Myocyte (in vitro differentiated cells): ENCODE results near the gene CAMK2N1. TPM values are rescaled to one million over a fixed set of nuclear protein-coding genes. Genes with fewer than 3 reads are reported as not detected.

Source experiments
- DNase-seq: peaks from one replicate; pipeline ENCODE4 v3.0.0-alpha.2; 2012; ENCODE audit warnings: low read depth
- total RNA-seq: library from RNA; depleted of rRNA; stranded (reverse); fragments of >200 nt; gene quantifications from 2 replicates; pipeline ENCODE4 v1.2.3, GENCODE V29; 2014

Gene CAMK2N1
- total RNA-seq, 1 donor from 2014 or later = 8.4 TPM

DNA sequence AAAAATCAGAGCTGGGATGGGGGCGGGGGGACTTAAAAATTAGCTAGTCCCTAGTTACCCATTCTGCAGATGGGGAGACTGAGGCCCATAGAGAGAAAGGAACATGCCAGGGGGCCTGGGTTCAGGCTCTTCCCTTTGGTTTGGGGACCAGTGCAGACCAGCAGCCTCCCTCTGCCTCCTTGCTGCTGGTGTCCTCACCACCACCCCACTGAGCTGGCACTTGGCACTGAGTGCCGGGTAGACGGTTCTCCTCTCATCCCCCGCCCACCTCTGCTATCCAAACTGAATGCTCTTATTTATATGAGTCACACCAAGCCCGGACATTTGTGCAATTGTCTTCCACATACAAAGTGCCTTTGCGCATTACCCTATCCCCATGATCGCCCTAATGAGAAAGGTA lies 39.2 kb downstream of the CAMK2N1 start:
- DNase-seq = no peak

DNA sequence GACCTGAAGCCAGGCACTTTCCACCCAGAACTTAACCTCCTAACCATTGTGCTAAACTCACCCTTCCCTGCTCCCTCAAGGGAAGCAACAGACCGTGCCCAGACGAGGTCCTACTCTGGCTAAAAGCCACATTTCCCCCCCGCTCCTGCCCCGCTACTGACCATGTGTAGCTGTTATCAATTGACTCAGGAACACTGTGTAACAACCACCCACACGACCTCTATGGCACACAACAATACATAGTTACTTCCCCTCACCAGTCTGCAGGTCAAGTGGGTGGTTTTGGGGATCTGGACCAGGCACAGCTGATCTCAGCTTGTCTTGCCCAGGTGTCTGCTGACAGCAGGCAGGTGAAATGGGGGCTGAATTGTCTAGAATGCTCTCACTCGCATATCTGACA lies 40.1 kb downstream of the CAMK2N1 start:
- DNase-seq = no peak

DNA sequence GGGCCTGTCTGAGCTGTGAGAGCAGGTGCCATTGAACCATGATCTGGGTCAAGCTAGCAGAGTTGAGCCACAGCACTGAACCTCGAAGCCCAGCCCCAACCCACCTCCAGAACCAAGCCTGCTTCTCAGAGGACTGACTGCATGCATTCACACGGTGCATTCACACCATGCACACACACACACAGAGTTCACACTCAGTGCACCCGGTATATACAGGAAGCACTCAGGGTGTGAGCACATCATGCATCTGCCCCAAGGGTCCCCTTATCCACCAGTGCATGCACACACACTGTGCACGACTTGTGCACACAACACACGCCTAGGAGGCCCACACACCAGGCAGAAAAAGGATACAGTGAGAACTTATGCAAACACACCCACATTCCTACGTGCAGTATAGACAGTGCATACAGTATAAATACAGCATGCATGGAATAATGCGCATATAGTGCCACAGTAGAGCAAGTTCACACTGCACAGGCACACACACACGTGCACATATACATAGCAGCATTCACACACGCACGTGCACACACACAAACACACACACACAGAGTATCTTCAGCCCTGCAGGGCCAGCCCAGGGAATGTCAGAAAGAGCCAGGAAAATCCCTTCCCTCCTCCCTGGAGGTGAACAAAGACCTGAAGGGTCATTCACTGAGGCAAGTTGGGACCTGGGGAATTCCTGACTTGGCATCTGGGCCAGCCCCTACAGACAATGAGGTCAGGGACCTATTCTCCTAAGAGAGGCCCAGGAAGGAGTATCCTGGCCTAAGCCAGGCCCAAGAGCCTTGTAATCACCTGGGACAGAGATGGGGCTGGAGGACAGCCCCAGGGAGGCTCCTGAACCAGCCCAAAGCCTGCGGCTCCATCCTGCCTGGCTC lies 42.1 kb downstream of the CAMK2N1 start:
- DNase-seq = no peak

DNA sequence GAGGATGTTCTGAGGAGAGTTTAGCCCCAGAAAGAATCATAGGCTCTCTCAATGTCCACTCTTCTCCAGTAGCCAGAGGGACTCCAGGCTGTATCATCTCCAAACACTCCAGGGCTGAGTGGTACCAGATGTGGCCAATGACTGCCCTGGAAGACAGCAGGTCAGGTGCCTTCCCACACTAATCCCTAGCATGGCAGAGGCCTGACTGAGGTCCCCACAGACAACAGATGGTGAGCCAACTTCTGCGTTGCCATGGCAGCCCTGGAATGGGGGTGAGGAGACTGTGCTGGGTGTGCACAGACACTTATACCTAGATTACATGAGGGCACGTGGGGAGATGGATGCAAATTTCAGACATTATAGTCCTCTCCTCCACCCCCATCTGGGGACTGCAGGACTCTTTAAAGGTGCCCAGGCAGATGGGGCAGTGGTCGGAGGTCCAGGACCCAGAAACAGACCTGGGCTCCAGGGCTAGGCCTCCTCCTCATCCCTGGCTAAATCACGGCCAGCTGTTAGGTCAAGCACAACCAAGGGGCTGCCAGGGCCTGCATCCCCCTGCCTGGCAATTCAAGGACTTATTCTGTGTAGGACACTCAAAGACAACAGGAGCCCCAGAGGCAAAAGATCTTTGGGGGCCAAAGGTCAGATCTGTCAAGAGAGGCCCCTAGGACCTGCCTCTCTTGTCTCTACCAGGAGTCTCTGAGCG lies 42.9 kb downstream of the CAMK2N1 start:
- DNase-seq = peak; percentile 54

DNA sequence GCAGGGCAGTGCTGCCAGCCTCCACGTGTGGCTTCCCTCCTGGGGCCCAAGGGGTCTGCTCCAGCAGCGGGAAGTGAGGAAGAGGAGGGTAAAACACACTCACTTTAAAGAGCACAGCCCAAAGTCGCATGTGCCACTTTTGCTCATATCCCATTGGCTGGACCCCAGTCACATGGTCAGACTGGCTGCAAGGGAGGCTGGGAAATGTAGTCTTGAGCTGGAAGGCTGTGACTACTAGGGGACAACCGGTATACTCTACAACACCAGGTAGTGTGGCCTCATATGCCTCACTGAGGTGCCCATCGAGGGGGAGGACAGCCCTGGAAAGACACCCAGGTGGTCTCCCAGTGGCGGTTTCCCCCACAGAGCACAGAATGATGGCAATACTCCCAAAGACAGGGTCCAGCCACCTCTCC lies 45.2 kb downstream of the CAMK2N1 start:
- peak; percentile 43 for DNase-seq

DNA sequence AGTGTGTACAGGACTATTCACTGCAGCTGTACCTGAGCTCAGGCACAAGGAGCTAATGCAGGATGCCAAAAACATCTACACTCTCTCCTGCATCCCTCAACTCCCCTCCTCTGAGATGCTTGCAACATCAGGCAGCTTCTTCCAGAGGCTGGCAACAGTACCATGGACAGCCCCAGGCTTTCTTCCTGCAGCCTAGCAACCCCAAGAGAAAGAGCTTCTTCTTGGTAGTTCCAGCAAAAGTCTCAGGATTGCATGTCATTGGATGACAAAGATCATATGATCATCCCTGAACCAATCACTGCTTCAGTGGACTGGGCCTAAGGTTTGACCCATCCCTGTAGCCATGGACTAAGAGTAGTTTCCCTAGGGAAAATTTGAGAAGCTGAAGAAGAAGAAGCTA lies 46.7 kb downstream of the CAMK2N1 start:
- peak; percentile 36 for DNase-seq

DNA sequence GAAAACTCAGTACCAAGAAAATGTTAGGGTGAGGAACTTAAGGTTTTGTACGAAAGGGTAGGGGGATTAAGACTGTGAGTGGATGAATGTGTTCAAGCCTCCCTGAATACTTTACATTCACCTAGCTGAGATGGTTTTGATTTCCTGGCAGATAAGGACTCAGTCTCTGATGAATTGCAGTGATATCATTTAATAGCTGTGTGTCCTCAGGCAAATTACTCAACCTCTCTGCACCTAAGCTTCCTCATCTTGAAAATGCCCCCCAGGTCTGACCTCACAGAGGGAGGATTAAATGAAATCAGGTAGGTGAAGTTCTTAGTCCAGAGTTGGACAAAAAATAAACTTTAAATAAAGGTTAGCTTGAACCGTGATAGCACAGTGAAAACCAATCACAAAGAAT lies 48.4 kb downstream of the CAMK2N1 start:
- DNase-seq = no peak

DNA sequence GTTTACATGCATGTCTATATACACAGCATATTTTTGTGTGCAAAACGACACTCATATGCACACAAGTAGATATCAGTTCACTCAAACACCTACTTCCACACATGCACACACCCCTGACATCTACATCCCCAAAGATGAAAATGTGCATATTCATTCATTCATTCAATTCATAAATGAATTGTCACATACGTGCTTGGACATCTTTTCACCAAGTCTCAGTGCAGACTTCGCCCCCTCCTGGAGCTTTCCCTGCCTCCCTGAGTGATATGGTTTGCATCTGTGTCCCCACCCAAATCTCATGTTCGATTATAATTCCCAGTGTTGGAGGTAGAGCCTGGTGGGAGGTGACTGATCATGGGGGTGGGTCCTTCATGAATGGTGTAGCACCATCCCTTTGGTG lies 53.1 kb downstream of the CAMK2N1 start:
- no peak for DNase-seq

Other genes with a start within 250 kb of the CAMK2N1 start
- gene VWA5B1, start 195.3 kb downstream of the CAMK2N1 start, total RNA-seq = not detected in 2 replicates
- gene MUL1, start 21.9 kb upstream of the CAMK2N1 start, total RNA-seq = 37.6 and 42.4 TPM in 2 replicates
- gene FAM43B, start 66.4 kb upstream of the CAMK2N1 start, total RNA-seq = 0.08 TPM in 1 of 2 replicates, not detected in the other
- 0.16 TPM in 1 of 2 replicates, not detected in the other for gene CDA, start 102.9 kb upstream of the CAMK2N1 start, total RNA-seq
- 115 and 127 TPM in 2 replicates for gene PINK1, start 147.2 kb upstream of the CAMK2N1 start, total RNA-seq
- gene DDOST, start 175.2 kb upstream of the CAMK2N1 start, total RNA-seq = 184 and 204 TPM in 2 replicates
- 0.10 and 0.19 TPM in 2 replicates for gene KIF17, start 231.8 kb upstream of the CAMK2N1 start, total RNA-seq
- 0.47 and 1.5 TPM in 2 replicates for gene SH2D5, start 246.5 kb upstream of the CAMK2N1 start, total RNA-seq